Progenitor cell of endocrine pancreas (in vitro differentiated cells): ENCODE measurements around the gene EXOC6B. TPM values are rescaled to one million over a fixed set of nuclear protein-coding genes. Genes with fewer than 3 reads are reported as not detected.

Experiments used
- DNase-seq: peaks from one replicate; pipeline ENCODE4 v3.0.0; 2021; ENCODE audit warnings: low spot score; ENCODE audit not compliant: unreplicated experiment
- H3K27ac Mint-ChIP-seq: 2 replicates; pipeline ENCODE4 v1.8.0; 2021; ENCODE audit warnings: mild to moderate bottlenecking, moderate library complexity, mixed read lengths
- H3K27me3 Mint-ChIP-seq: 2 replicates; pipeline ENCODE4 v1.8.0; 2021; ENCODE audit warnings: mixed read lengths
- H3K36me3 Mint-ChIP-seq: 2 replicates; pipeline ENCODE4 v1.8.0; 2022; ENCODE audit warnings: mixed read lengths; ENCODE audit not compliant: insufficient read depth
- H3K4me1 Mint-ChIP-seq: 2 replicates; pipeline ENCODE4 v1.8.0; 2021; ENCODE audit warnings: low read depth, mixed read lengths
- H3K4me3 Mint-ChIP-seq: 2 replicates; pipeline ENCODE4 v1.8.0; 2021; ENCODE audit warnings: low read depth, mild to moderate bottlenecking, moderate library complexity, mixed read lengths
- H3K9me3 Mint-ChIP-seq: 2 replicates; pipeline ENCODE4 v1.8.0; 2021; ENCODE audit warnings: low read depth, mixed read lengths
- total RNA-seq: library from RNA; stranded (reverse); gene quantifications from 2 replicates; pipeline ENCODE4 v1.2.1, GENCODE V29; 2021
- TF ChIP-seq, protein P1 (sequence below): fragments of 200-600 bp; sonication (generic); IDR thresholded peaks from one replicate; pipeline ENCODE4 v1.5.0; 2021; ENCODE audit warnings: antibody characterized with exemption, mild to moderate bottlenecking; ENCODE audit not compliant: unreplicated experiment

Gene EXOC6B
- total RNA-seq, 1 donor from 2014 or later, result 71.9 TPM

DNA sequence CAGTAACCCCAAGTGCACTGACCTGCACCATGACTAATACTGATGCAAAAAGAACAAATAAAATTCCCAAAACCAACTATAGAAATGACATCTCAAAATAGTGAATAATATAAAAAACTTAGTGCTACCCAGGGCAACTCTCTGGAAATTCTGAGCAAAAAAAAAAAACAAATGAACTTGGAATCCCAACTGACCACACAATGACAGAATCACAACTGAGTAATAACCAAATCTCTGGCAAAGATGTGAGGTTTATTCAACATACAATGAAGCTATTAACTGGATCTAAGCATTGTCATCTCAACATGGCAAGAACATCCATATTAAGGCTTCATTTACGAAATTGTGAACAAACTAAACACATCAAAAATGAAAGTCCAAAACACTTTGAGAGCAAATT lies 22.7 kb downstream of the EXOC6B start:
- H3K9me3 Mint-ChIP-seq, result peaks cover 8% of the 10 kb centered on the region
- peaks cover 13% of the 10 kb centered on the region for H3K36me3 Mint-ChIP-seq
- H3K4me1 Mint-ChIP-seq, result no peaks in the 10 kb centered on the region
- no peak overlapping the region for H3K4me3 Mint-ChIP-seq
- no peaks in the 10 kb centered on the region for H3K27me3 Mint-ChIP-seq
- TF ChIP-seq, protein P1, sequence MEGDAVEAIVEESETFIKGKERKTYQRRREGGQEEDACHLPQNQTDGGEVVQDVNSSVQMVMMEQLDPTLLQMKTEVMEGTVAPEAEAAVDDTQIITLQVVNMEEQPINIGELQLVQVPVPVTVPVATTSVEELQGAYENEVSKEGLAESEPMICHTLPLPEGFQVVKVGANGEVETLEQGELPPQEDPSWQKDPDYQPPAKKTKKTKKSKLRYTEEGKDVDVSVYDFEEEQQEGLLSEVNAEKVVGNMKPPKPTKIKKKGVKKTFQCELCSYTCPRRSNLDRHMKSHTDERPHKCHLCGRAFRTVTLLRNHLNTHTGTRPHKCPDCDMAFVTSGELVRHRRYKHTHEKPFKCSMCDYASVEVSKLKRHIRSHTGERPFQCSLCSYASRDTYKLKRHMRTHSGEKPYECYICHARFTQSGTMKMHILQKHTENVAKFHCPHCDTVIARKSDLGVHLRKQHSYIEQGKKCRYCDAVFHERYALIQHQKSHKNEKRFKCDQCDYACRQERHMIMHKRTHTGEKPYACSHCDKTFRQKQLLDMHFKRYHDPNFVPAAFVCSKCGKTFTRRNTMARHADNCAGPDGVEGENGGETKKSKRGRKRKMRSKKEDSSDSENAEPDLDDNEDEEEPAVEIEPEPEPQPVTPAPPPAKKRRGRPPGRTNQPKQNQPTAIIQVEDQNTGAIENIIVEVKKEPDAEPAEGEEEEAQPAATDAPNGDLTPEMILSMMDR, result no peak
- peak overlapping the region; percentile 4 for H3K27ac Mint-ChIP-seq
- no peak for DNase-seq

DNA sequence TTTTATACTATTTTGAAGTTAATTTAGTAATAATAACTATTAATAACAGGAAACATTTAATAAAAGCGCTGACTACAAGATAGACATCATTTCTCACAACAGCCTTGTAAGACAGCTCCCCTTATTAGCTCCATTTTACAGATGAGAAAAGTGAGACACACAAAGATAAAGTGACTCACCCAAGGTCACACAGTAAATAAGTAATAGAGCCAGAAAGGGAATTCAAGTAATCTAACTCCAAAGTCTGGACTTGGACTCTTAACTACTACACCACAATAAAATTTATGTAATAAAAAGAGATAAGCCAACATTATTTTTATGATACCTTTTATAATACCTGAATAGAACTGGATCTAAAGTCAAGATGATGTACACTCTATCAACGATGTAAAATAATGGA lies 25.3 kb downstream of the EXOC6B start:
- no peaks in the 10 kb centered on the region for H3K4me1 Mint-ChIP-seq
- no peaks in the 10 kb centered on the region for H3K9me3 Mint-ChIP-seq
- H3K27me3 Mint-ChIP-seq, result no peaks in the 10 kb centered on the region
- TF ChIP-seq, protein P1, result no peak
- H3K27ac Mint-ChIP-seq, result no peak overlapping the region
- DNase-seq, result no peak
- no peak overlapping the region for H3K4me3 Mint-ChIP-seq
- no peaks in the 10 kb centered on the region for H3K36me3 Mint-ChIP-seq

DNA sequence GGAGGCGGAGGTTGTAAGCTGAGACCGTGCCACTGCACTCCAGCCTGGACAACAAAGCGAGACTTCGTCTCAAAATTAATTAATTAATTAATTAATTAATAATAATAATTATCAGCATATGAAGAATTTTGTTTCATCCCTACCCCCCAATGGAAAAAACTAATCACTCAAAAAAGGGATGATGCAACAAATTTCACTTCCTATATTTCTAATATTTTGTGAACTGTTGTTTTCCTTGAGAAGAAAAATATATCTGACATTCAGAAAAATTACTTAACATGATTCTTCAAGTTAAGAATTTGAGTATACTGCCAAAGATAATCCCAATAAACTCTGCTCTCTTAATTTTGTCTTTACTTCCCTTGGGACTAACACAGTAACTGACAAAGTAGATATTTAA lies 28.1 kb downstream of the EXOC6B start:
- Mint-ChIP-seq H3K27me3 (no peaks in the 10 kb centered on the region), H3K4me1 (peaks cover 9% of the 10 kb centered on the region), H3K4me3 (no peak overlapping the region), H3K9me3 (peaks cover 5% of the 10 kb centered on the region), H3K27ac (no peak overlapping the region), H3K36me3 (peaks cover 4% of the 10 kb centered on the region)
- TF ChIP-seq, protein P1, result no peak
- DNase-seq, result no peak

DNA sequence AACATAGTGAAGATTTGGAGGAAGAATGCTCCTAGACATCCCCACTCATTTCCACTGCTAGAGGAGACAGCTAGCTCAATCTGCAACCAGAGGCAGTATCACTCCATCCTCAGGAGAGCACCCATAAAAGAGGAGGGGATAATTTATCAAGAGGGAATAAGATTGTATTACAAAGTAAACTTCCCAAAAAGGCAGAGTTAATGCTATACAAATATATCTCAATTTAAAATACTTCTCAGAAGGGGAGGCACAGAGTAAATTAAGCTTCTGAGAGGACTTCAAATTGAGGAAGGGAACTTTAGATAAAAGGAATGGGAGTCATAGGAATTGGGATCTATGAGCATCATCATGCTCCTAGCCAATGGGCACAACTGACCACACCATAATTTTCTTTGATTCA lies 29.1 kb downstream of the EXOC6B start:
- TF ChIP-seq, protein P1, result no peak
- H3K9me3 Mint-ChIP-seq, result peaks cover 5% of the 10 kb centered on the region
- H3K36me3 Mint-ChIP-seq, result peaks cover 4% of the 10 kb centered on the region

DNA sequence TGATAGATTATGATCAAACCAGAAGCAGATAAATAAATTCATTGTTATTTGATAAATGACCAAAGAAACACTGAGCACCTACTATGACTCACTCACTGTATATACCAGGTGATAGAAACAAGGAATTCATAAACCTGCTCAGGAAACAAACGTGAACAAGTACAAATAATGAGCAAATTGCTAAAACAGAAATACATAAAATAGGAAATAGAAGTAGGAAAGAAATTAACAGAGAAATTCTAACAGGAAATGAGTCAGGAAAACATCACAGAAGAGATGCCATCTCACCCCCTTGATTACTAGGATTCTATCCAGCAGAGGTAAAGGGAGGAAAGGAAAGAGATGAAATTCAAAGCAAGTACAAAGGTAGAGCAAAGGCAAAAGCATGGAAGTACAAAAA lies 31.3 kb downstream of the EXOC6B start:
- peaks cover 9% of the 10 kb centered on the region for H3K4me1 Mint-ChIP-seq
- peaks cover 5% of the 10 kb centered on the region for H3K9me3 Mint-ChIP-seq
- peaks cover 4% of the 10 kb centered on the region for H3K36me3 Mint-ChIP-seq
- no peaks in the 10 kb centered on the region for H3K27me3 Mint-ChIP-seq
- TF ChIP-seq, protein P1, result no peak
- peak overlapping the region; percentile 4 for H3K27ac Mint-ChIP-seq
- H3K4me3 Mint-ChIP-seq, result no peak overlapping the region
- DNase-seq, result no peak

More for the DNA sequence above, 29.1 kb downstream of the EXOC6B start:
- Mint-ChIP-seq H3K27ac (no peak overlapping the region), H3K4me3 (no peak overlapping the region), H3K27me3 (no peaks in the 10 kb centered on the region), H3K4me1 (peaks cover 9% of the 10 kb centered on the region)
- no peak for DNase-seq
